ENCODE data around the gene KCNMB4. TPM values are rescaled to one million over a fixed set of nuclear protein-coding genes. Genes with fewer than 3 reads are reported as not detected.

KCNMB4 gene
- total RNA-seq, 2 donors from 2014 or later: 2.8 to 3.2 TPM

DNA sequence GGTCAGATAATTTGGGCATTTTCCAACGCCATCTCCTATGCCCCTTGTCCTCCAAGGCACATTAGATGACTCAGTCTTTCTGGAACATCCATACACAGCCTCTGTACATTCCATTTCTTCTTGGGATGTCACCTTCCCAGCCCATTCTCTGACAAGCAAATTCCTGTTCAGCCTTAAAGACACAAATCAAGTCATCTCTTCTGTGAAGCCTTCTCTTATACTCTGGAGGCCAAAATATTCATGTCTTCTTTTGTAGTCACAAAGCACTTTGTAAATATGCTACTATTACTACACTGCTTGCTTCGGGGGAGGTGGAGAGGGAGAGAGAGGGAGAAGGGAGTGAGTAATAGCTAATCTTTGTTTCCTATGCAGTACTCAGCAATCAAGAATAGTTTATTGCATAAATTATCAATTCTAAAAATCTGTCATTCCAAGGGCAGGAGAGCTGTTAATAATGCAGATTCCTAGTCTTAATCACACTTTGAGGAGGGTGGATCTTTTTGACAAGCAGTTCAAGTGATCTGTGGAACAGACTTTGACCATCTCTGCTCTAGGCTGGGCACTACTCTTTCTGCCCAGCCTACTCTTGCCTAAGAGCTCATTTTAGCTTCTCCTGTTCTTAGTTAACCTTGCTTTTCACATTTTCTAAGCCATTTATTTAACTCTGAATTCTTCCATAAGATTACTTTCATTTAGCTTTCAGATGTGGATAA, 27.9 kb downstream of the KCNMB4 start:
- no peak for DNase-seq (ENCODE audit: low spot score)
- H3K4me3 ChIP-seq: no peak overlapping the region
- H3K27ac ChIP-seq: no peak overlapping the region
- H3K27me3 ChIP-seq: no peaks in the 10 kb centered on the region
- peaks cover 0 to 5% of the 10 kb centered on the region in 2 donors for H3K9me3 ChIP-seq
- H3K36me3 ChIP-seq: no peaks in the 10 kb centered on the region
- H3K4me1 ChIP-seq: no peaks in the 10 kb centered on the region
- TF ChIP-seq, protein P1, sequence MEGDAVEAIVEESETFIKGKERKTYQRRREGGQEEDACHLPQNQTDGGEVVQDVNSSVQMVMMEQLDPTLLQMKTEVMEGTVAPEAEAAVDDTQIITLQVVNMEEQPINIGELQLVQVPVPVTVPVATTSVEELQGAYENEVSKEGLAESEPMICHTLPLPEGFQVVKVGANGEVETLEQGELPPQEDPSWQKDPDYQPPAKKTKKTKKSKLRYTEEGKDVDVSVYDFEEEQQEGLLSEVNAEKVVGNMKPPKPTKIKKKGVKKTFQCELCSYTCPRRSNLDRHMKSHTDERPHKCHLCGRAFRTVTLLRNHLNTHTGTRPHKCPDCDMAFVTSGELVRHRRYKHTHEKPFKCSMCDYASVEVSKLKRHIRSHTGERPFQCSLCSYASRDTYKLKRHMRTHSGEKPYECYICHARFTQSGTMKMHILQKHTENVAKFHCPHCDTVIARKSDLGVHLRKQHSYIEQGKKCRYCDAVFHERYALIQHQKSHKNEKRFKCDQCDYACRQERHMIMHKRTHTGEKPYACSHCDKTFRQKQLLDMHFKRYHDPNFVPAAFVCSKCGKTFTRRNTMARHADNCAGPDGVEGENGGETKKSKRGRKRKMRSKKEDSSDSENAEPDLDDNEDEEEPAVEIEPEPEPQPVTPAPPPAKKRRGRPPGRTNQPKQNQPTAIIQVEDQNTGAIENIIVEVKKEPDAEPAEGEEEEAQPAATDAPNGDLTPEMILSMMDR (IDR thresholded peaks at IDR 0.05): no peak

DNA sequence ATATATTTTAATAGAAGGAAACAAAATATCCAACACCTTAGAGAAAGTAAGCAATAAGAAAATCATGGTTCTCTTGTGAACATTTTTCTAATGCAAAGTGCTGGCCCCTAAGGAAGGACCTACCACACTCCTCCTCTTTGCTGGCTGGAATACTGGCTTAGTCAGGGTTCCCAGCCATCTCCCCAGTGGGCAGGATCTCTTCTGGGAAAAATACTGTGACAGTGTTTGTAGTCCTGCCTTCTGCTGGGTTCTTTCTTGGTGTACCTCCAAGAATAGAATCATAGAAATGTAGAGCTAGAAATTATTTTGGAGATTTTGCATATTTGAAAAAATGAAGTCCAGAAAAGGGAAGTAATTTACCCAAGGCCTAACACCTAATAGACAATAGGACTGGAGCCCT, 31.9 kb downstream of the KCNMB4 start:
- no peak overlapping the region for H3K4me3 ChIP-seq
- TF ChIP-seq, protein P1 (IDR thresholded peaks at IDR 0.05): no peak
- no peaks in the 10 kb centered on the region for H3K9me3 ChIP-seq

DNA sequence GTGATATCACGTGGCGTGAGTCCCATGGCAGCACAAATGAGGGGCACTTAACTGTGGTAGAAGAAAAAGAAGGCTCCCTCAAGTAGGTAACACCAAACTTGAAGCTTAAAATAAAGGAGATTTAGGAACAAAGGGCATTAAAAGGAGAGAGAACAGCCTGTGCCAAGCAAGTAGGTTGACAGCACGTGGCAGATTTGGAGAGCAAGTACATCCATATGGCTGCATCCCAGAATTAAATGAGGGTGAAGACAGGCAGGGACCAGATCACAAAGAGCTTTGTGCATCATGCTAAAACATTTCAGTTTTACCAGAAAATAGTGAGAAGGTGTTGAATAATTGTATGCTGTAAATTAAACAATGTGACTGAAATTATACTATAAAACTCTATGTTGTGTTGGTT, 32.8 kb downstream of the KCNMB4 start:
- H3K27me3 ChIP-seq: no peaks in the 10 kb centered on the region
- TF ChIP-seq, protein P1 (IDR thresholded peaks at IDR 0.05): no peak
- H3K4me1 ChIP-seq: no peaks in the 10 kb centered on the region
- no peaks in the 10 kb centered on the region for H3K36me3 ChIP-seq
- no peaks in the 10 kb centered on the region for H3K9me3 ChIP-seq
- no peak overlapping the region for H3K4me3 ChIP-seq
- no peak overlapping the region for H3K27ac ChIP-seq
- no peak for DNase-seq (ENCODE audit: low spot score)

More for the DNA sequence above, 31.9 kb downstream of the KCNMB4 start:
- Histone ChIP-seq H3K27me3 (no peaks in the 10 kb centered on the region), H3K27ac (no peak overlapping the region), H3K4me1 (no peaks in the 10 kb centered on the region), H3K36me3 (no peaks in the 10 kb centered on the region)
- no peak for DNase-seq (ENCODE audit: low spot score)

DNA sequence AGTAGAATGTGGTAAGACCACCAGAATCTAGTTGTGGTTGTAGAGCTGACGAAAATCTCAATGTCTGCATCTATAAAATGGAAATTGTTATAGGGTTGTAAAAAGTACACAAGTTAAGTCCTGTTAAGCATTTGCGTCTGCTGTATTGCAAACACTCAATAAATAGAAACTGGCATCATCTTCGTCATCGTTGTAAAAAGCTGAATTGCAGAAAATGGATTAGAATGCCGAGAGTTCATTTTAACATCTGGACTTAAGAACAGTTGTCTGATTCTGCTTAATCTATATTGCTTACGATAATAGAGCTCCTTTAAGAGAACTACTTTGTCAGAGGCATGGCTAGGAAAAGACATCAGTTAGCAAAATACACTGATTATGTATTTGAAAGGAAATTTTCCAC, 33.2 kb downstream of the KCNMB4 start:
- Histone ChIP-seq H3K4me1 (no peaks in the 10 kb centered on the region), H3K27me3 (no peaks in the 10 kb centered on the region), H3K9me3 (no peaks in the 10 kb centered on the region), H3K27ac (no peak overlapping the region), H3K36me3 (no peaks in the 10 kb centered on the region), H3K4me3 (no peak overlapping the region)
- TF ChIP-seq, protein P1 (IDR thresholded peaks at IDR 0.05): no peak
- no peak for DNase-seq (ENCODE audit: low spot score)

DNA sequence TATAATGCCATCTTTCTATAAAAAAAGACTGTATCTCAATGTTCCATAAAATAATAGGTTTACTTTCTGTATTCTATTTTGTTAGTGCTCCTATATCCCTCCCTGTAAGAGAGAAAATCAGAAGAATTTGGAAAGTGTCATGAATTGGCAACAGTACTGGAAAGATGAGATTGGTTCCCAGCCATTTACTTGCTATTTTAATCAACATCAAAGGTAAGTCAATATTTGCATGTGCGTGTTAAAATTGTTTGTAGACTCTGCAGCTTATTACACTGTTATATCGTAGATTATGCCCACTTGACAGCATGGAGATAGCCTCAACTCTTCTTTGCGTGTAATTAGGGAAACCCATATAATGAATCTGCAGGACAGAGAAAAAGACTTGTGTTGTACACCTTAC, 34.0 kb downstream of the KCNMB4 start:
- TF ChIP-seq, protein P1 (IDR thresholded peaks at IDR 0.05): no peak
- Histone ChIP-seq H3K27ac (no peak overlapping the region), H3K4me3 (no peak overlapping the region), H3K36me3 (no peaks in the 10 kb centered on the region), H3K4me1 (no peaks in the 10 kb centered on the region), H3K9me3 (no peaks in the 10 kb centered on the region), H3K27me3 (no peaks in the 10 kb centered on the region)
- no peak for DNase-seq (ENCODE audit: low spot score)

DNA sequence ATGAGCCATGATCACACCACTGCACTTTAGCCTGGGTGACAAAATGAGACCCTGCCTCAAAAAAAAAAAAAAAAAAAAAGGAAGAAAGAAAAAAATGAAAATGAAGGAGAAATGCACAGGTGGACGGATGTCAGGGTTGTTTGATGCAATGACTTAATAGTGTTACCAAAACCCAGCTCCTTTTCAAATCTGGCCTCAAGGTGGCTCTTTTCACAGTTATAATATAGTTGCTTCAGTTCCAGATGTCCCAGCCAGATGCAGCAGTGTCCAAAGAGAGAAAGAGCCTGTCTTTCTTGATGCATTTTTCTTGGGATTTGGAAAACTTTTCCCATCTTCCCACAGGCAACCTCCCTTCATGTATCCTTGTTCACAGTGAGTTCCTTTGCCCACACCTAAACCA, 36.5 kb downstream of the KCNMB4 start:
- no peak for DNase-seq (ENCODE audit: low spot score)
- Histone ChIP-seq H3K9me3 (no peaks in the 10 kb centered on the region), H3K4me3 (no peak overlapping the region), H3K27ac (no peak overlapping the region), H3K27me3 (no peaks in the 10 kb centered on the region), H3K36me3 (no peaks in the 10 kb centered on the region), H3K4me1 (no peaks in the 10 kb centered on the region)
- TF ChIP-seq, protein P1 (IDR thresholded peaks at IDR 0.05): no peak

Measured in right atrium auricular region (tissue), 2 donors.